8988T (cell line): ENCODE measurements around the gene PPIC.
"Not testable (repeated sequence)": the region's sequence is repeated elsewhere in the genome, so short reads cannot be mapped to it uniquely, and the experiment has no call there.

Experiments used
- DNase-seq: peaks from one replicate; pipeline ENCODE4 v3.0.0; 2011

Gene PPIC

DNA sequence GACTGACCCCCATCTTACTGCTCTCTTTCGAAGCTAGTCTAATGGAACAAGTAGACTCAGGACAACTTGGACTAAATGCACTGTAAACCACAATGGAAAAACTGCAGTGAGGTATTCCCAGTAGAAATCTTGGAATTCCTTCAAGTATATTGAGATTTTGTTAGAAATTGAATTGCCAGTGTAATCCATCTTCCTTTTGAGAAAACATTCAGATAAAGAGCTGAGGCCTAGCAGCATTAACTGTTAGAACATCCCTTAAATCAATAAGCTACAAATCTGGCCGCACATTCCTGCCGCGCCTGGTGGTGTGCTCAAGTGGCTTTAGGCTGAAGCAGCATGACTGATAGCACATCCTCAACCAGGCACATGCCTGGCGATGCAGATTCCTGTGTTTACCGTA, 29.3 kb downstream of the PPIC start:
- DNase-seq = no peak

DNA sequence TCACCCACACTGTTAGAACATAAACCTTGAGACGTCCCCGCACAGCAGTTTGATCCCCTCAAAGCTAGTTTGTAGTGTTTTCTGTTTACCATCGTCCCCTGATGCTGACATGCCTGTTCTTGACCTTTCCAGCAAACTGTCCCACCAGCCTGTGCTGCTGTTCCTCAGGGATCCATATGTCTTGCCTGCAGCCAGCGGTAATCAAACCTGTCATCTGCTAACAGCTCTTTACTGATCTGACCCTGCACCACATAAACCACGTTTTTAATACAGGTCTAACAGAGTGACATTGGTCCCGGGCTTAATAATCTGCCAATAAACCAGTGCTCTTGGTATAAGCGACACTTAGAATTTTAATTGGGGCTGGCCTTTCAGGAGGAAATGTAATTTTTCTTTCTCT, 34.7 kb downstream of the PPIC start:
- DNase-seq = no peak

DNA sequence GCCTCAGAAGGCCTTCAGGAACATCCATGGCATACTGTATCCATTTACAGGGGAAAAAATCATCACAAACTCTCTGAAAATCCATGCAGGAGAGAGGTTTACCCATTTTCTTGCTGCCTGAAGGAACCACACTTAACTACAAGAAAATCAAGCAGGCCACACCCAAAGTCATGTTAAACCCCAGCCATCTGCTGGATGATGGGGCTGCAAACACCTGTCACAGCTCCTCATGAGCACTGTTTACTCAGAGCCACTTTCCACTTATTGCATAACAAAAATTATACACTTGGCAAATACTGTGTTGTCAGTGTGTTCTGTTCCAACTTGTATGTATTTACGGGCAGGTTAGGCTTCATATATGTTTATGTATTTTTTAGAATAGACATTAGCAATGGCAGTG, 35.8 kb downstream of the PPIC start:
- no peak for DNase-seq

DNA sequence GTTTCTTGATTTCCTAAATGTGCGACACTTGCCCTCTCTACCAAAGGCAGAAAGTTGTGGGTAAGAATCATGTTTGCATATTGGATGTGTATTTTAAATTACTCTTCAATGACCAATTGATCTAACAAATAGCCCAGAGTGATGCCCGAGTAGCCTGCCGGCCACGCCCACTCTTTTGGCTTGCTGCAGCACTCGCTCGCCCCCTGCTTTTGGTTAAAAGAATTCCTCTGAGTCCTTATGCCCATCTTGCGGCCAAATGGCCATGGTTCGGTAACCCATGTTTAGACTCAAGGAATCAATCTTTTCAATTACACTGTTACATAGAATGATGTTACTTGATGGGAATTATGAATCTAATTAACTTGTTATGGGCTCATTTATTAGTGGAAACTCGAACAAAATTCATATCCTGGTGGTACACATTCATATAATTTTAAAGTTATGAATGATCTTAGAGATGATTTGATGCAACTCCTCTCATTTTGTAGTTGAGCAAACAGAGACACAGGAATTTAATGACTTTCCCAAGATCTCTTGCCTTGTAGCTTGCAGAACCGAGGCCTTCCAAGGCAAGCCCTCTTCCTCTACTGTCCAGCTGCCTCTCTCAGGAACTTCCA, 36.5 kb downstream of the PPIC start:
- DNase-seq = peak; percentile 23

DNA sequence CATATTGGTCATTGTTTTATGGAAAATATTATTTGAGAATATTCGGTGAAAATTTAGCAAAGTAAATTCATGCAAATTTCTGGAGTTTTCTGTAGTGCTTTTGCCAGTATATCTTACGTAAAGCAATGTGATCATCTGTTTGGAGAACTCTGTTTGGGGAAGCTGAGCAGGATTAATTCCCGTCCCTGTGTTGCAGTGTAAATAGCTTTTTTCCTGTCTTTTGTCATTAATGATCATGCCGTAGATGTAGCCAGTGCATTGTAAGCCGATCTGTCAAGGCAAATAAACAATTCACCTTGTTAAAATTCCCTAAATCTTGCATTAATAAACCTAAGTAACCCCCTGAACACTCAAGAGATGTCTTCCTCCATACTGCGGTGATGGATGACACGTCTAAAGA, 39.2 kb downstream of the PPIC start:
- DNase-seq = no peak

DNA sequence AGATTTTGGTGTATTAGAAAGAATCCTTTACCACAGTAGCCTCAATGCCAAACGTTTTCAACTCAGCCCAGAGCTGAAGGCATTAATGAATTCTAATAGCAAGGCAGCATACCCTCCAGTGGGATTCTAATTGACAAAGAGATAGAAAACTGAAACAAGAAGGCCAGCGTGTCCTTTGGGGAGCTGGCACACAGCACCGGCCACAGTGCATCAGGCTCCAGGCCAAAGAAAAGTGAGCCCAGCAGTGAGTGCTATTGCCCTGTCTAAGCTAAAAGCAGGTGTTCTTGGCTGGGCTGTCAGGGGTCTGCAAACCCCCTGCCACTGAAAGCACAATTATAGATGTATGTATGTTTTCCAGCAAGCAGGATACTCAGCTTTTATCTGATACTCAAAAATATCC, 40.4 kb downstream of the PPIC start:
- no peak for DNase-seq

DNA sequence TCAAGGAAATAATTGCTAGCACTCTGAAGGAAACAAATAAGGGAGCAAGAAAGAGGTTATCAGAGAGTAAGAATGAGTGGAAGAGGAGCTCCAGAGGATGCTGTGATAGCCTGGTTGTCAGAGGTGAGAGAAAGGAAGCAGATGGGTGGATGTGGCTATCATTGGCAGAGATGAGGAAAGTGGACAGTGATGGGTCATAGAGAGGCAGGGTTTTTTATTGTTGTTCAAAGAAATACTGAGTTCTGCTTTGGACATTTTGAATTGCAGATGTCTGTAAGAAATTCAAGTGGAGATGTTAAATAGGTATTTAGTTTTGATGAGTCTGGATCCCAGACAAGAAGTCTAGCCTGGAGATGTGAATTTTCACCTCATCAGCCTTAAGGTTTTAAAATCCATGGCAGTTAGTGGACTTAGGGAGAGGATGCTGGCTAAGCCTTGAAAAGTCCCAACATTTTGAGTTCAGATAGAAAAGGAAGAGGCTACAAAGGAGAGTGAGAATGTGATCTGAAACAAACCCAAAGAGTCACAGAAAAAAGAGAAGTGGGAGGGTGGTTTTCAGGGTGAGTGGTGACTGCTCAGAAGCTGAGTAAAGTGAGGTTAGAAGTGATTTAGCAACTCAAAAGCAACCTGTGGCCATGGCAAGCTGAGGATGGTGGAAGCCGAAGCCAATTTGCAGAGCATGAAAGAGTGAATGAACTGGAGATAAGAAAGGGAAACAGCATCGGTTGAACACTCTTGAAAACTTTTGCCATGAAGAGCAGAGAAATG, 50.4 kb downstream of the PPIC start:
- DNase-seq = no peak

DNA sequence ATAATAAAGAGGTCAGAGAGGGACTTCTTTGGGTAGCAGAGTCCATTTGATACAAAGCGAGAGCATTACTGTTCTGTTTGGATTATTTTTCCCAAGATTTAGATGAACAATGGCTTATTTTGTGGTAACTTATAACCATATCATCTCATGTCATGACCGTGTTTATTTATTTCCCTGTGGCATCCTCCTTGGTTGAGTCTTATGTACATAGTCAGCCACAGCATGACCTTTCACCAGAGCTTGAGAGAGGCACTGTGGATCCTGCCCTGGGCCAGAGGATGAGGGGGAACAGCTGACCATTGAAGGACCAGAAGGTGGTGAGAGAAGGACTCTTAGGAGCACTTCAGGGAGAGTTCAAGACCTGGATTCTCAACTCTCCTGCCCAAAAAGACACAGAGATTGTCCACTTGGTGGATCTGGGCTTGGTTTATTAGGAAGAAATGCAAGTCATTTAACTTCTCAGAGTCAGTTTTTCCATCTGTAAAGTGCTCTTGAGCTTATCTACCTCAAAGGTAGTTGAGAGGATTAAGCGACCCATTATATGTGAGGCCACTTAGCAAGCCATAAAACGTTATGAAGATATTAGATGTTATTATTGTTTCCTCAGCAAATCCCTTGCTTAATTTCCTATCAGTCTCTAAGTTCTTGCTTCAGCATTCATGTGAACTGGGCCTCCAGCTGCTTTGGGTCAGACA, 51.4 kb downstream of the PPIC start:
- no peak for DNase-seq

DNA sequence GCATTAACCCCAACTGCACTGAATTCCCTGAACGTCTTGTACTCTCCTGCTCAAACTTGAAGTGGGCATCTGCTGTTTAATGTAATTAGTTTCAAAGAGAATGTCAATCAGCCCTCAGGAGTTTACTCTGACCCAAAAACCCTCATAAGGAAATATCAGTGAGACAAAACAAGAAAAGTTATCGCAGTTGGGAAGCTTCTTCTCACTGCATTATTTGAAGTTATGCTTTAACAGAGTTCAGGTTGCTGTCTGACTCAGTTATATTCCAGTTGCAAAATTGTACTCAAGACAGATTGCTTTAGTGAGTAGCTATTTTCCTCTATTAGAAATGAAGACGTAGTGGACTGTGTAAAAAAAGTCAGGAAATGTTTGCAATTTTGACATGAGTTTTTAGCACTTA, 52.1 kb downstream of the PPIC start:
- no peak for DNase-seq

DNA sequence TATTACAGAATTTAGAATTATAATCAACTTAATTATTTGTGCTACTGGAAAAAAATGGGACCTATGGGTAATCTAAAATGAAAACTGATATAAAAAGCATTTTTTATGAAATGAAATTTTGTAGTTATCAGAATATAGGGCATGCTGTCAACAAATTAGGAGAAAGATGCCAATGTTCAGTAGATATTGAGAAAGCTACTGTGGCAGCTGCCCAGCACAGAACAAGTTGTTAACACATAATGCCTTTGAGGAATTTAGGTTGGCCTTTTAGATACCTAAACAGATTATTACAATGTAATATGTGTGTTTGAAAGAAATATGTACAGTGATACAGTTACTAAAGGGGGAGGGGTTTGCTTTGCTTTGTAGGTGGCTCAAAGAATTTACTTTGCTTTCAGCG, 54.1 kb downstream of the PPIC start:
- DNase-seq = no peak

DNA sequence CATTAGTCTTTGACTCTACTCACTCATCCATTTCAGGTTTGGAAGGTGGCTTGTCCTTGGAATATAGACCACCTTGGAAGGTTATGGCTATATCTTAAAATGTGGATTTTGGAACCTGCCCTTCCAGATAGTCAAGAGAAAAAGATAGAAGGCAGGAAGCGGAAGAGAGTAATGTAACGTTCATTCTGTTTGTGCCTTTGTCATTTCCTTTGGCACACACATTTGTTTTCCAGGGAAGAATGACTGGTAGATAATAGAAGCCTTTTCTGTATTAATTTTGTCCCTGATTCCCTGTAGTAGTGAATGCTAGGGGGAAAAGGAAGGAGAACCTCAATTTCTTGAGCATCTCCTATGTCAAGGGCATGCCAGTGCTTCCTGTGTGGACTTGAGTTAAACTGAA, 54.7 kb downstream of the PPIC start:
- DNase-seq = no peak

DNA sequence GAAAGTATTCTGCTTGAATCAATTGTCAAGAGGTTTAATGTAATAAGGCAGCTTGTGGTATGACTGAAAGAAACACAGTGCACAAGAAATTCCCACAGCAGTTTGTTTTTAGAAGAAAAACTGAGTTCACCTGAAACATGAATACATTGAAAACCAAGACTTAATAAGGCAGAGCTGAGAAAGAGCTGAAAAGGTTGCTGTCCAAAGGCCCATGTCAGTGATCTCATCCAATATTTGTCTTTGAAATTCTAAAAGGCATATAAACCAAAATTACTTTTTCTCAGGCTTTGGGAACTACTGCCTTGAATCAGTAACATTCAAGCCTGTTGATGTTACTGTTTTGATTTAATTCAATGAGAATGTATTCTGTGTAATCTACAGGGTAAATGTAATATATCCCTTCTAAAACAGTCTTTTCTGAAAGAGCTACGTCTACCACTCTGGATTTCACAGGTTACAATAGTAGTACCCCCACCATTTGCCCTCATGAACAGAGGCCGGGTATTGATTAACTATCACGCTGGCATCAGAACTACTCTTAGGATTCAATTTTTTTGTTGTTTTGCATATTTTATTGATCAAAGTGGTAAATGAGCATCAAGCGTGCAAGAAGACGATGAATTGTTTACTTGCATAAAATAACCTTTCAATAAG, 57.8 kb downstream of the PPIC start:
- DNase-seq = no peak

DNA sequence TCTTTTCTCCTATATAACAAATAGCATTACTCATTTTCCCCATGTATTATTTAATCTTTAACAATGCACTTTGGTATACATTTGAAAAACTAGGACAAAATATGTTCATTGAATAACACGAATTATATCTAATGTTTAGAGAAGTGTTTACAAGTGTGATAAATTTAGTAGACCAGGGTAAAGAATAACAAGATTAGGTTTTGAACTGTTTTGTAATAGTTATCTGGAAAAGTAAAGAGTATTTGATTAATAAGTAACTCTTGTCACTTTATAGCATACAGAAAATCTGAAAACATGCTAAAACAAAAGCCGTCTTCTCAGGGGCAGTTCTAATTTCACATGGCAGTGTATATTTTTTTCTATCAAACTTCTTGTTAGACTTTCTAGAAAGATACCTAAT, 58.5 kb downstream of the PPIC start:
- no peak for DNase-seq

DNA sequence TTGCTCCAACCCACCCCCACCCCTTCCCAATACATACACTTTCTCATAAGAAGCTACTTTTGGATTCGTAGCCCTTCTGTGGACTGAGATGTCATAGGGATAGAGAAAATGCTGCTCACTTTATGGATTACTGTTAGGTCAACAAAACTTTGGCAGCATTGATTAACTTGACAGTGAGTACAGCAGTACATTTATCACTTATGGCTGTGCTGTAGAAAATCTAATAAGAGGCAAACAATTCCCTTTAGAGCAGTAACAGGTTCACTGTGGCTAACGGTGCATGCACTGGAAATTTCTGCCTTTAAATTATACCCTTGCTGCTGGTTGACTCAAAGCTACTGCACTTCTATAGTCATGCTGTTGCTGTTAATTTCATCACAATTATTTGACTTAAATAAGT, 59.2 kb downstream of the PPIC start:
- DNase-seq = no peak

DNA sequence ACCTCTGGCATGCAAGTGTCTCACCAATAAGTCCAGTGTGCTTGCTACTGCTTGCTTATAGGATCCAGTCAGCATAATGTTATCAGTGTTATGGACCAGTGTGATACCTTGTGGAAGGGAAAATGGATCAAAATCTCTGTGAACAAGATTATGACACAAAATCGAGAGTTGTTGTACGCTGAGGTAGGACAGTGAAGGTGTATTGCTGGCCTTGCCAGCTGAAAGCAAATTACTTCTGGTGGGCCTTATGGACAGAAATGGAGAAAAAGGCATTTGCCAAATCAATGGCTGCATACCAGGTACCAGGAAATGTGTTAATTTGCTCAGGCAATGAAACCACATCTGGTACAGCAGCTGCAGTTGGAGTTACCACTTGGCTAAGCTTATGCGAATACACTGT, 62.3 kb downstream of the PPIC start:
- not testable (repeated sequence) for DNase-seq

DNA sequence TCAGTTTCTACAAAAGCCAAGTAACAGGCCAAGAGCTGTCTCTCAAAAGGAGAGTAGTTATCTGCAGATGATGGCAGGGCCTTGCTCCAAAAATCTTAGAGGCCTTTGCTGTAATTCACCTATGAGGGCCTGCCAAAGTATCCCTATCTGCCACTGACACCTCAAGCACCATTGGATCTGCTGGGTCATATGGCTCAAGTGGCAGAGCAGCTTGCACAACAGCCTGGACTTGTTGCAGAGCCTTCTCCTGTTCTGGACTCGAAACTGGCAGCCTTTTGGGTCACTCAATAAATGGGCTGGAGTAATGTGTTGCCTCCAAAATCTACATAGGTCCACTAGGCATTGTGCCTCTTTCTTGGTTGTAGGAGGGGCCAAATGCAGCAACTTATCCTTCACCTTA, 62.8 kb downstream of the PPIC start:
- not testable (repeated sequence) for DNase-seq
